Coronary artery (tissue), 2 donors: ENCODE data around the gene UTP4.

Source experiments
- DNase-seq: peaks from one replicate; pipeline ENCODE4 v3.0.0-alpha.2; 2017; ENCODE audit warnings: low spot score
- H3K27ac ChIP-seq, 2 donors: fragments of 200-600 bp; sonication (generic); one replicate each; pipeline ENCODE4 v1.5.1; 2016 to 2019
- H3K4me3 ChIP-seq: fragments of 200-600 bp; sonication (generic); 2 replicates; pipeline ENCODE4 v1.5.1; 2016; ENCODE audit warnings: mild to moderate bottlenecking, moderate library complexity
- CTCF ChIP-seq: fragments of 200-600 bp; sonication (generic); IDR thresholded peaks from one replicate; pipeline ENCODE4 v1.5.1; 2019; ENCODE audit warnings: antibody characterized with exemption

Gene UTP4

GRCh38 chr16:69195369-69196029 is 63.0 kb downstream of the UTP4 start:
- TF ChIP-seq CTCF: no peak
- H3K27ac ChIP-seq: peak overlapping the region in 1 of 2 donors; percentile 19
- no peak for DNase-seq
- H3K4me3 ChIP-seq: no peak overlapping the region

GRCh38 chr16:69197573-69197972 is 65.1 kb downstream of the UTP4 start:
- DNase-seq: no peak
- no peak for TF ChIP-seq CTCF
- Histone ChIP-seq H3K27ac (no peak overlapping the region), H3K4me3 (no peak overlapping the region)

- no peak for DNase-seq
- H3K27ac ChIP-seq: no peak overlapping the region
- no peak for TF ChIP-seq CTCF
- no peak overlapping the region for H3K4me3 ChIP-seq
These were observed 66.9 kb downstream of the UTP4 start for GRCh38 chr16:69199382-69199781.

- DNase-seq: no peak
- Histone ChIP-seq H3K4me3 (no peak overlapping the region), H3K27ac (no peak overlapping the region)
- TF ChIP-seq CTCF: no peak
These were observed 68.8 kb downstream of the UTP4 start for GRCh38 chr16:69201291-69201690.

- DNase-seq: no peak
- Histone ChIP-seq H3K4me3 (no peak overlapping the region), H3K27ac (no peak overlapping the region)
- TF ChIP-seq CTCF: no peak
These were observed 69.3 kb downstream of the UTP4 start for GRCh38 chr16:69201787-69202186.

GRCh38 chr16:69204172-69204571 is 71.7 kb downstream of the UTP4 start:
- no peak for DNase-seq
- TF ChIP-seq CTCF: no peak
- Histone ChIP-seq H3K4me3 (no peak overlapping the region), H3K27ac (peak overlapping the region in 1 of 2 donors; percentile 61)

- Histone ChIP-seq H3K4me3 (no peak overlapping the region), H3K27ac (no peak overlapping the region)
- DNase-seq: no peak
- no peak for TF ChIP-seq CTCF
These were observed 77.3 kb downstream of the UTP4 start for GRCh38 chr16:69209735-69210134.
